ENCODE measurements around the gene TBC1D14.

- TF ChIP-seq NRF1 (conservative IDR thresholded peaks at IDR 0.05 in 1 of 2, IDR thresholded peaks at IDR 0.05 in 1 of 2) (no peak), CREM (IDR thresholded peaks at IDR 0.05; ENCODE audit: low read depth) (no peak), PHF21A (IDR thresholded peaks at IDR 0.05; ENCODE audit: borderline replicate concordance, low read depth) (no peak)
Measured at GRCh38 chr4:7021355-7021754, 111.7 kb downstream of the TBC1D14 start.

Measured in K562 (cell line).